Bronchial epithelial cell (primary cell): ENCODE results near the gene ZNF709. TPM values are rescaled to one million over a fixed set of nuclear protein-coding genes. Genes with fewer than 3 reads are reported as not detected.
"Not testable (repeated sequence)": the region's sequence is repeated elsewhere in the genome, so short reads cannot be mapped to it uniquely, and the experiment has no call there.

Experiments used
- DNase-seq: peaks from one replicate; pipeline ENCODE4 v3.0.0-alpha.2; 2010; ENCODE audit warnings: low read depth
- FAIRE-seq: peaks from 2 replicates; lab custom pipeline; 2011; peaks lifted over from hg19 to GRCh38; lab: Jason Lieb, UNC
- H3K27me3 ChIP-seq: 2 replicates; pipeline ENCODE4 v1.5.1; 2011; ENCODE audit warnings: low read length; ENCODE audit not compliant: control insufficient read depth, insufficient read depth
- H3K36me3 ChIP-seq: 2 replicates; pipeline ENCODE4 v1.5.1; 2011; ENCODE audit warnings: low read length; ENCODE audit not compliant: control insufficient read depth, insufficient read depth
- H3K4me3 ChIP-seq: 2 replicates; pipeline ENCODE4 v1.5.1; 2011; ENCODE audit warnings: mild to moderate bottlenecking, low read depth, low read length, control low read depth
- CTCF ChIP-seq: IDR thresholded peaks from 2 replicates; pipeline ENCODE4 v1.5.1; 2011; ENCODE audit warnings: mild to moderate bottlenecking, moderate library complexity, low read length, control low read depth, inconsistent platforms; ENCODE audit not compliant: insufficient read depth, severe bottlenecking
- total RNA-seq: library from RNA; depleted of rRNA; stranded (reverse); fragments of >200 nt; gene quantifications from 2 replicates; pipeline ENCODE4 v1.2.1, GENCODE V29; 2014

Gene ZNF709
- total RNA-seq, 1 donor from 2014 or later: 0.26 TPM

- H3K27me3 ChIP-seq: no peaks in the 10 kb centered on the region
- no peaks in the 10 kb centered on the region for H3K36me3 ChIP-seq
- peak overlapping the region; percentile 91 for H3K4me3 ChIP-seq
- no peak for FAIRE-seq
- no peak for DNase-seq
- no peak for TF ChIP-seq CTCF
Observed at GRCh38 chr19:12485052-12485416, 418 bp upstream of the ZNF709 start.

- no peaks in the 10 kb centered on the region for H3K27me3 ChIP-seq
- no peak for TF ChIP-seq CTCF
- FAIRE-seq (peak; percentile 18), DNase-seq (no peak)
- H3K36me3 ChIP-seq: no peaks in the 10 kb centered on the region
- peak overlapping the region; percentile 91 for H3K4me3 ChIP-seq
Observed at GRCh38 chr19:12484011-12484370, 625 bp downstream of the ZNF709 start.

GRCh38 chr19:12482509-12482886 is 2.1 kb downstream of the ZNF709 start:
- no peaks in the 10 kb centered on the region for H3K27me3 ChIP-seq
- H3K4me3 ChIP-seq: no peak overlapping the region
- no peak for FAIRE-seq
- H3K36me3 ChIP-seq: no peaks in the 10 kb centered on the region
- no peak for TF ChIP-seq CTCF
- DNase-seq: no peak

- H3K27me3 ChIP-seq: no peaks in the 10 kb centered on the region
- H3K36me3 ChIP-seq: no peaks in the 10 kb centered on the region
- no peak for DNase-seq
- TF ChIP-seq CTCF: no peak
- FAIRE-seq: no peak
- no peak overlapping the region for H3K4me3 ChIP-seq
Observed at GRCh38 chr19:12481781-12482508, 2.7 kb downstream of the ZNF709 start.

- H3K36me3 ChIP-seq: no peaks in the 10 kb centered on the region
- FAIRE-seq (peak; percentile 88), DNase-seq (no peak)
- no peak overlapping the region for H3K4me3 ChIP-seq
- TF ChIP-seq CTCF: no peak
- H3K27me3 ChIP-seq: no peaks in the 10 kb centered on the region
Observed at GRCh38 chr19:12478234-12478941, 6.2 kb downstream of the ZNF709 start.

GRCh38 chr19:12467651-12468050 is 17.0 kb downstream of the ZNF709 start:
- H3K4me3 ChIP-seq, DNase-seq, FAIRE-seq, H3K27me3 ChIP-seq, H3K36me3 ChIP-seq: not testable (repeated sequence)
